DMS79 (cell line): ENCODE measurements around the gene SIK2.
"Not testable (repeated sequence)": the region's sequence is repeated elsewhere in the genome, so short reads cannot be mapped to it uniquely, and the experiment has no call there.

ENCODE experiments used
- DNase-seq: peaks from one replicate; lab custom pipeline; 2025; lab: John Stamatoyannopoulos, UW

SIK2 gene

DNA sequence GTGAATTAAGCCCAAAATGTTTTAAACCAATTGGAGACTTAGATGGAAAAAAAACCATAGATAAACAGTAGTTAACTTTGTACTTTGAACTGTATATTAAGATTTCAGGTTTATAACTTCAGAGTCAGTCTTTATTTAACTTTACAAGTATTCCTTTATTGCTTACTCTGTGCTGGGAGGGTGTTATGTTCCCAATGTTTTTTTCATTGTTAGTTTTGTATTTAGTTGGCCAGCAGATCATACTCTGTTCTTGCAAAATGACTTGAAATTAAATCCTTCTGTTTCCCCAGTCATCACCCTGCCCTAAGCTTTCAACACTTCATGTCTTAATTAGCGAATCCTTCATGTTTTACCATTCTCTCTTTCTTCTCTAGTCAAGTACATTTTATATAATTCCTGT lies 25.3 kb downstream of the SIK2 start:
- DNase-seq: no peak

GRCh38 chr11:111629499-111629898 lies 27.2 kb downstream of the SIK2 start:
- no peak for DNase-seq

DNA sequence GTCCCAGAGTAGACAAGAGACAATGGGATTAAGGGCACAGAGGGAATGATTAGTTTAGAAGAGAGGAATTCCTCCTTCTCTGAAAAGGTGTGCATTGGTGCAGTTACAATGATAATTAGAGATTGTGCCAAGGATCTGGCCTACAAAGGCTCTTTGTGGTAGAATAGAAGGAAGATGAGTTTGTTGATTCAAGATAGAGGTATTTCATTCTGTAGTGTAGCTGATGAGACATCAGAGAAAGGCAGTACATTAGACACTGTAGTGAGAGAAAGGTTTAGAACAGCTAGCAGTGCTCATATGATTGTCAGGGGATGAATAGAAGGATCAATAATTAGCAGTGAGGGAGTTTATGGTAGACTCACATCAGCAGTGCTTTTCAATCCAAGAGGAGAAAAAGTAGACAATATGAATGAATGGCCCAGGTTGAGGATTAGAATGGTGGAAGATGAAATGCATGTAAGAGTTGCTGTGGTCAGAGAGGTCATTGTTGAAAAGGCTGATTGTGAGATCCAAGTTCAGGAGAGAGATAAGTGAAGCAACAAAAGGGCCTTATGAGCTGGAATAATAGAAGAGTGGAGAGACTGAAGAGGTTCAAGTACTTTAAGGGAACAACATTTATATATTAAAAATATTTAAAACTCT lies 28.9 kb downstream of the SIK2 start:
- no peak for DNase-seq

GRCh38 chr11:111631666-111632039 lies 29.4 kb downstream of the SIK2 start:
- DNase-seq: no peak

DNA sequence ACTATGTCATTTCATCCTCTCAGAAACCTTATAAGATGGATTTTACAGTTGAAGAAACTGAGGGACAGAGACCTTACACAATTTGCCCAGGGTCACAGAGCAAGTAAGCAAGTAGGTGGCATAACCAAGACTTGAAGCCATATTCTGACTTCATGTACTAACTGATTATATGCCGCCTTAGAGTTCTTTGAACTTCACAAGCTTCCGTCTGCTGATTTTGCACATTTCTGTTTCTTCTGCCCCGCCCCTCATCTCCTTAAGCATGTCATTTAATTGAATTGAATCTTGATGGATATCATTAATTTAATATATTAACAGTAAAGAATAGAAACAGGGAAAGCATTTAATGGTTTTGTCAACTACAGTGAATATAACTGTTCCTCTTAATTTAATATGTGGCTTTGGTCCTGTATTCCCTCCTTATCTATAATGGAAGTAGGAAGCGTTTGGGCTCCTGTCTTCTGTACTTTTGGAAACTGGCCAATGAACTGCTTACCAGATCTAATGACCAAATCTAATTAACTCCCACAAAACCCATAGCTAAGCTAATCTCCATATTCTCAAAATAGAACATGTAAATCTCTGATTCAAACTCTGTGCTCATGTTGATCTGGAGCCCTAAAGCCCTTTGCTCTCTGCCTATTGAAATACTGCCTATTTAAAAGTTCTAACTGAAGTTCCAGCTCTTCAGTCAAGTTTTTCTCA lies 30.4 kb downstream of the SIK2 start:
- DNase-seq: no peak

- no peak for DNase-seq
Measured at GRCh38 chr11:111633248-111633647, 31.0 kb downstream of the SIK2 start.

DNA sequence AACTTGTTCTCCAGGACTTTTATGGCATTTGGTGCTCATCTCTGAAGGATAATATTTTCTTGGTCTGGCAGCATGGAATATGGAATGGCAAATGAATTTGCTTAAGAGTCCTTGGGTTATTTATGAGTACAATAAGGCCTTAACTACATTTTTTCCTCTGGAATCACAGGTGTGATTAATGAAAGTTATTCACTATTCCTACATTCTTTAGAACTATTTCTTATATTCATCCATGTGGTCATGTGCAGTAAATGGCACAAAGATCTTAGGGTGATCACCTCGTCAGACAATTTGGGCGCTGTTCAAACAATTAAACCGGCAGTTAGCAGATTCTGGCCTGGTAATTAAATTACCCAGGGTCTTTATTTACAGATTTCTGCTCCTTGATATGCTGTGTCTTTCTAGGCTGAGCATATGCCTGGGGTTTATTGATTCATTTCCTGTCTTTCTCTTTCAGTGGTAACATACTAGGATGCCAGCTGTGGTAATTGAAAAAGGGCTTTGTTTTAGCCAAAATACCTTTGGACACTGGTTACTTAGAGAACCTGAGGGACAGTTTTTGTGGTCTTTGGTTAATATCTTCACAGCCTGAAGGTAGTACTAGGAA lies 31.6 kb downstream of the SIK2 start:
- DNase-seq: no peak

DNA sequence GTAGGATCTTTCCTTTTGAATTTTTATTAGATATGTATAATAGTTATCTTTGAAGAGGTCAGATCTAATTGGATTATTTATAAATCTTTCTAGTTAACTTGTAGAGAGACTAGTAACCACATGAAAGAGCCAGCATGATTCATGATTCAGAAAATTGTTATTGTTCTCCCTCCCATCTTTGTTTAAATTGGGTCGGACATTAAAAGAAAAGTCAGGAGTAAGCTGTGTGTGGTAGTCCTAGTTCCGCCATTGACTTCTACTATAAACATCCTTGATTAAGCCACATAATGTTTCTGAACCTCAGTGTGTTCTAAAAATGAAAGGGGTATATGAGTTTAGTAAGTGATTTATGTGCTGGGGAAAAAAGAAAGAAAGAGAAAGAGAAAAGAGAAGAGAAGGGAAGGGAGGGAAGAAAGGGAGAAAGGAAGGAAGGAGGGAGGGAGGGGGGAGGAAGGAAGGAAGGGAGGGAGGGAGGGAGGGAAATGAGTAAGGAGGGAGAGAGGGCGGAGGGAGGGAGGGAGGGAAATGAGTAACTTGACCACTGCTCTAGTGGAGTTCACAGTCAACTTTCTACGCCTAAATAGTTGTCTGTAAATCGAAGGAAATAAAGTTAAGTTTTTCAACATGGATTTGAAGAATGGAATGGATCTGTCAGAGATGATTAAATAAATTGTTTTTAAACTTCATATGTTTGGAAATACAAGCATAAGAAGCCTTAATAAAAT lies 32.9 kb downstream of the SIK2 start:
- DNase-seq: no peak

- no peak for DNase-seq
Measured at GRCh38 chr11:111635706-111636045, 33.4 kb downstream of the SIK2 start.

DNA sequence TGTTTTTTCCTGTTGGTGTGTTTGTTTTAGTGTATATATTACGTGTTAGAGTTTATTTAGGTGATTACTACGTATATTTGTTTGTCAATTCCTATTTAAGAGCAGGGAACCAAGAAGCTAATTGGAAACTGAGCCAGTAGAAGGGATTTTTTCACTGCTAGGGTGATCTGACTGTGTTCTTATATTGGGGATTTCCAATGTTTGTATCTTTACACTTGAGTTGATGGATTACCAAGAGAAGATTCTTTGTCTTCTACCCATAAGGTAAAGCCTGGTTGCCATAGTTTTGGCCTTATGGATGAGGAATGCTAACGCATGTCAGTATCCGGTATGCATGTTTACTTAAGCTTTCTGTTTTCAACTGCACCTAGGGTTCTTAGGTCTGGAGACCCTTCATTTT lies 35.6 kb downstream of the SIK2 start:
- DNase-seq: no peak

DNA sequence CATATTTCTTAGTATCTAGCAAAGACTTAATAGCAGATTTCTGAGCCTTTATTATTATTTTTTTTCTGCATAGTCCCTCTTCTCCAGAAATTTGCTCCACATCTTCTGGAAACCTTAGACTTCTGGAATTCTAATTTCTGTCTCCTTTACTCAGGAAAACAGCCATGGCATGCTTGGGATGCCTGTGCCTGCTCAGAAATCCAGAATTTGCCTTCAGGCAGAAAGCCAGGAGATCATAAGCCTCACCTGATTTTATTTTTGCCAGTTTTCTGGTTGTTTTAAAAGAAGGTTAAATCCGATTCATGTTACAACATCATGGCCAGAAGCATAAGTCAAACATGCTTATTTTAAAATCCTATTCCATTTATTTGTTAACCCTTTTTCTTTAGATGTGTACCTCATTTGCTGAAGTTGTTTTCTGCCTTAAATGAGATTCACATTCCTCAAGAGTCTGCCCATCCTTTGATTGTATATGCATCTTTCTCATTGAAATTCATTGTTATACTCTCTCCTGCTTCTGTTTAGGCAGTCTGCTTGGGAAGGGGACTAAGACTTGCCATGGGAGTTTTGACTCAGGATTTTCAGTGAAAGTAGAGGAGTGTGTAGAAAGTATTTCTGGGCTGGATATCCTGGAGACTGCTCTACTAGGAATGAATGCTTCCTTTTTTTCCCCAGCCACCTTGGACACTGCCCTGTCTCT lies 37.1 kb downstream of the SIK2 start:
- DNase-seq: no peak

DNA sequence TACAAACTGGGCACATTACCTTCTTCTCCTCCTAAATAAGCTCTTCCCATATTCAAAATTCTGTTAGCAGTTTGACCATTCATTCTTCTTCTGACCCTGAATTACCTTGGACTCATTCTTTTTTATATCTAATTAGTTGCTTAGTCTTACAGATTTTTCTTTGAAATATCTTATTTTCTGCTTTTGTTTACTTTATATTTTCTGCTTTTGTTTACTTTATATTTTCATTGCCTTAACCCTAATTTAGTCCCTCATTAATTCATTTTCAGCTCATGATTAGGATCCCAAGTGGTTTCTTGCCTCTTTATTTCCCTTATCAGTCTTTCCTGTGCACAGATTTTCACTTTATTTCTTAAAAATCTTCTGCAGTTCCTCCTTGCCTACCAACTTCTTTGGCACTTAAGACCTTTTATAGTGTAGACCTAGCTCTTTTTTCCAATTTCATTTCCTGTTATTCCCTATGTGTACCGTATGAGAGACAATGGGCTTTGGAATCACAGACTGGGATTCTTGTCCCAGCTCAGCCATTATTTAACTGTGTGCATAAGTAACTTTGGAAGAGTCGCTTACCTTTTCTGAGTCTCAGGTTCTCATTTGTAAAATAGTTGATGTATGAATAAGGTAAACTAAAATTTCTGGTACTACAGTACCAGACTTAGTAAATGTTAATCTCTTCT lies 39.2 kb downstream of the SIK2 start:
- no peak for DNase-seq

- no peak for DNase-seq
Measured at GRCh38 chr11:111642542-111642941, 40.3 kb downstream of the SIK2 start.

- no peak for DNase-seq
Measured at GRCh38 chr11:111644922-111645321, 42.7 kb downstream of the SIK2 start.

GRCh38 chr11:111645657-111646316 lies 43.5 kb downstream of the SIK2 start:
- no peak for DNase-seq

DNA sequence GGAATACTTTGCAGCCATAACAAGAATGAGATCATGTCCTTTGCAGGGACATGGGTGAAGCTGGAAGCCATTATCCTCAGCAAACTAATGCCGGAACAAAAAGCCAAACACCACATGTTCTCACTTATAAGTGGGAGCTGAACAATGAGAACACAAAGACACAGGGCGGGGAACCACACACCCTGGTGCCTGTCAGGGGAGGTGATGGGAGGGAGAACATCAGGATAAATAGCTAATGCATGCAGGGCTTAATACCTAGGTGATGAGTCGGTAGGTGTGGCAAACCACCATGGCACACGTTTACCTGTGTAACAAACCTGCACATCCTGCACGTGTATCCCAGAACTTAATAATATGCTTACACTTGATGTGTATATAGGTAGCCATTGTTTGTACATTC lies 49.1 kb downstream of the SIK2 start:
- DNase-seq: not testable (repeated sequence)

- DNase-seq: no peak
Measured at GRCh38 chr11:111652184-111652583, 49.9 kb downstream of the SIK2 start.

- no peak for DNase-seq
Measured at GRCh38 chr11:111654601-111655000, 52.4 kb downstream of the SIK2 start.

- no peak for DNase-seq
Measured at GRCh38 chr11:111655924-111656323, 53.7 kb downstream of the SIK2 start.

GRCh38 chr11:111657905-111658304 lies 55.7 kb downstream of the SIK2 start:
- DNase-seq: not testable (repeated sequence)

DNA sequence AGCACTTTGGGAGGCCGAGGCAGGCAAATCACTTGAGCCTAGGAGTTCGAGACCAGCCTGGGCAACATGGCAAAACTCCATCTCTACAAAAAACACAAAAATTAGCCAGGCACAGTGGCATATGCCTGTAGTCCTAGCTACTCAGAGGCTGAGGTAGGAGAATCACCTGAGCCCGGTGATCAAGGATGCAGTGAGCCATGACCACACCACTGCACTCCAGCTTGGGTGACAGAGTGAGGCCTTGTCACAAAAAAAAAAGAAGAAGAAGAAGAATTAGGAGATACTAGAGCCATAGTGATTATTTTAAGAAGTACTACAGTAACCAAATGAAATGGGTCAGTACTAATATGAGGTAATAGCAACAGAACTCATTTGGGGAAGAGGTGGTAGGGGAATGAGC lies 56.2 kb downstream of the SIK2 start:
- DNase-seq: not testable (repeated sequence)
